Stimulated activated CD4-positive, alpha-beta T cell treated with anti-CD3 and anti-CD28 coated beads, Interleukin-1b, Interleukin-23, amount 100 ng/mL, for 48 hours (primary cell): Measurements from ENCODE around the gene OTX2.

ENCODE experiments used
- DNase-seq: peaks from one replicate; pipeline ENCODE4 v3.0.0-alpha.2; 2020

Gene OTX2

DNA sequence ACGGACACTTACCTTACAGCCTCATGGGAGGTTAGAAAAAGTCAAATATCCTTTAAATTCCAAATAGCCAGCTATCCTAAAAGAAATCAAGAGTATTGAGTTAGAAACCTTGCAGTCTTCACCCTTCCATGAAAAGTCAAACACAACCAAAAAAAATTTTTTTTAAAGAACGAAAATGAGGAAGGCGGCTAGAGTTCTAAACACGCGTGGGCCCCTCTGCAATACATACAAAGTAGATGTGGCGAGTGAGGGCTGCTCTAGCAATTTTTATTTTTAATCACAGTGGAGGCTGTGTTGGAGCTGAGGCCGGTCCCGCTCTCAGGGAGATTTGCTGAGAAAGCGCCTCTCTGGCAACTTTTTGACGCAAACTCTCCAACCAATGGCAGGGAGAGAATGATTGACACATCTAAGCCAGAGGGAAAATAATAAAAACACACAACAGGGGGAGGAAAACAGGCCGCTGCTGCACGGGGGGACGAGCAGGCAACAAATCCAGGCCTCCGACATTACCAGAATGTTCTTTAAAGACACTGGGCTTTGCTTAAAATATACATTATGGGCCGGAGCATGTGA is at the start of gene OTX2:
Gene OTX2 (minus strand): TSS at position 333 of the 573 bp plus-strand sequence. CDS start 5,023 bp downstream, outside the sequence.
- no peak for DNase-seq

- DNase-seq: no peak
Measured at GRCh38 chr14:56858422-56858821, 48.1 kb upstream of the OTX2 start.

GRCh38 chr14:56857216-56857615 is 46.9 kb upstream of the OTX2 start:
- no peak for DNase-seq

GRCh38 chr14:56855891-56856461 is 45.7 kb upstream of the OTX2 start:
- no peak for DNase-seq

DNA sequence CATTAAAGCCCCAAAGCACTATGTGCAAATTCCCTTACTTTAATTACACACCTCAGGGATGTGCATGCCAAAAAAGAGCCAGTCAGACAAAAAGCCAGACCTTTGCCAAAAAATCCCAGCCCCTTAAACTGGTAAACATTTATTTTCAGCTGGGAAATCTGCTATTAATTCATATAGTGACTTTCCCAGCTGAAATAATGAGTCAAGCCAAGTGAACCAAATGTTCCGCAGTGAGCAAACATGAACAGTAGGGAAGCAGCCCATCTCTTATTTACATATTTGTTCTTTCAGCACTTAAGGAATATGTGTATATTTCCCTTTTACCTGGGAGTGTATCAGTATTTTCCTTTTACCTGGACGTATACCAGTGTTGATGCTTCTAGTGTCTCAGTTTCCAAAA is 44.0 kb upstream of the OTX2 start:
- no peak for DNase-seq

- no peak for DNase-seq
Measured at GRCh38 chr14:56846970-56847930, 37.0 kb upstream of the OTX2 start.

GRCh38 chr14:56844406-56845002 is 34.2 kb upstream of the OTX2 start:
- DNase-seq: no peak

- DNase-seq: no peak
Measured at GRCh38 chr14:56841611-56842010, 31.3 kb upstream of the OTX2 start.

- DNase-seq: no peak
Measured at GRCh38 chr14:56840221-56840620, 29.9 kb upstream of the OTX2 start.

DNA sequence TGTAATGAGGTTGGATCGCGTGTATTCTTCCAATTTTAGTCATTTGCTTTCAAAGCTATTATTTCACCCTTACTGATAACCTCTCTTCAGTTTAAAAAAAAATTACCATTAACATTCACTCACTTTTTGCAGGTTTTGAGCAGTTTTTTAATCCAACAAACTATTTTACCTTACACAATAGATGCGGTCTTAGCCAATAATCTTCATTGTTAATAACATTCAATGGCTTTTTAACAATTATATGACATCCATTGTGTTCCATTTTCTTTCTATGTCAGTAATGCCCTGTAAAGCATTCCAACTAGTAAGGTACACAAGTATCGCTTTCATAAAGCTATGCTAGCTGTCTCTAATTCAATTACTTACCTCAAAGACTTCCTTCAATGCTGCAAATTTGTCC is 18.9 kb upstream of the OTX2 start:
- DNase-seq: no peak

DNA sequence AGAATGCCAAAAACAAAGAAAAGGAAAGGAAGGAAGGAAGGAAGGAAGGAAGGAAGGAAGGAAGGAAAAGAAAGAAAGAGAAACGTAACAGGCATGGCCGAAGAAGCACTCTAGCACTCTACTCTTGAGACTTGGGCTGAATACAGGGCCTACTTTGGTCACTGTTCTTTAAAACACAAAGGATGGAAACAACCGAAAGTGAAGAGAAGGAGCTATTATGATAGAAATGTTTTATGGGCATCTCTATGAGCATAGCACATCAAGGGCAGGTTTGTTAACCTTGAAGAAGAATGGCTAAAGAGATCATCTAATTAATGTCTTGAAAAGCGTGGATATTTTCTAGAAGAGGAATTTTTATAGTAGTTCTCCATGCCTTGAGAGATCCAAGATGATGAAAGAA is 15.9 kb upstream of the OTX2 start:
- no peak for DNase-seq

- no peak for DNase-seq
Measured at GRCh38 chr14:56821805-56822610, 11.7 kb upstream of the OTX2 start.

GRCh38 chr14:56821177-56821576 is 10.9 kb upstream of the OTX2 start:
- DNase-seq: no peak

- DNase-seq: no peak
Measured at GRCh38 chr14:56817396-56817921, 7.2 kb upstream of the OTX2 start.

- DNase-seq: no peak
Measured at GRCh38 chr14:56816574-56817391, 6.5 kb upstream of the OTX2 start.

DNA sequence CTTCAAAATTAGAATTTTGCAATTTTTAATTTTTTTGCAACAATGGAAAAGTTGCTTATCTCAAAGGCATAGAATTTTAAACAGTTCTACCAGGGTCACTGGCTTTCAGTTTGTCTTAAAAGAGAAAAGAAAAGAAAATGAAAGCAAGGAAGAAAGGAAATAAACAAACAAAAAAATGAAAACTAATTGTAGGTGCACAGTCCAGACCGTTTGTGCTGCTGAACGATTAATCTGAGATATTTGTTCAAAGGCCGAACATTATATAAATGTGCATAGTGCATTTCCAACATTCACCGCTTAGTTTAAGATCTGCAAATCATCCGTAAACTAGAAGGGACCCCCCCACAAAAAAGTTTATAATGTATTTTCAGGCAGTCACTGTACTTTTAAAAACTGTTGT is 5.5 kb upstream of the OTX2 start:
- DNase-seq: no peak

DNA sequence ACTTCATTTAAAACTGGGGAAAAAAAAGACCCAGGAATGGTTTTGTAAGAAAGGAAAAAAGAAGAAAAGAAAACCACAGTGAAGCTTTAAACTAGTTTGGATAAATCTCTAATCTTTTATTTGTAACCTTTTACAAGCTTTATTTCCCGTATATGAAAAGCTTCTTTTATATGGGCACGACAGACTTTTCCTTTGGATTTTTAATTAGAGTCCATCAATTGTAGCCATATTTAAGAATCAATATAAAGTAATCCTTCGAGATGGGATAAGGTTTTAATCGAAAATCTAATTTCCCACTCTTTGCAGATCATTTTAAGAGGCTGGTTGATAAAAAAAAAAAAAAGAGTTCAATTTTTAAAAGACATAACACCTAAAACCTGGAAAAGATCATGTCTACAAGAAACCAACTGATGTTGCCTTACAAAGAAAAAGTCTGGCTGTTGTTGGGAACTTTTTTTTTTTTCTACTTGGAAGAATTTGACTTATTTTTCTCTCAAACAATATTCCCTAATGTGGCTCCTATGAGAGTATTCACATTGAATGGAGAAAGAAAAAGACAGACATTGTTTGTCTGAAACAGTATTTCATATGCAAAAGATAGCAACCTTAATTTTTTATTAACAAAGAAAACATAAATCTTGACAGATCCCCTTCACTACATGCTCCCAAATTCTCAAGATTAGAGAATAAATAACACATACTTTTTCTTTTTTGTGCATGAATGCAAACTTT is 4.9 kb upstream of the OTX2 start:
- no peak for DNase-seq

- no peak for DNase-seq
Measured at GRCh38 chr14:56814519-56814959, 4.3 kb upstream of the OTX2 start.

GRCh38 chr14:56813143-56813551 is 2.9 kb upstream of the OTX2 start:
- DNase-seq: no peak

DNA sequence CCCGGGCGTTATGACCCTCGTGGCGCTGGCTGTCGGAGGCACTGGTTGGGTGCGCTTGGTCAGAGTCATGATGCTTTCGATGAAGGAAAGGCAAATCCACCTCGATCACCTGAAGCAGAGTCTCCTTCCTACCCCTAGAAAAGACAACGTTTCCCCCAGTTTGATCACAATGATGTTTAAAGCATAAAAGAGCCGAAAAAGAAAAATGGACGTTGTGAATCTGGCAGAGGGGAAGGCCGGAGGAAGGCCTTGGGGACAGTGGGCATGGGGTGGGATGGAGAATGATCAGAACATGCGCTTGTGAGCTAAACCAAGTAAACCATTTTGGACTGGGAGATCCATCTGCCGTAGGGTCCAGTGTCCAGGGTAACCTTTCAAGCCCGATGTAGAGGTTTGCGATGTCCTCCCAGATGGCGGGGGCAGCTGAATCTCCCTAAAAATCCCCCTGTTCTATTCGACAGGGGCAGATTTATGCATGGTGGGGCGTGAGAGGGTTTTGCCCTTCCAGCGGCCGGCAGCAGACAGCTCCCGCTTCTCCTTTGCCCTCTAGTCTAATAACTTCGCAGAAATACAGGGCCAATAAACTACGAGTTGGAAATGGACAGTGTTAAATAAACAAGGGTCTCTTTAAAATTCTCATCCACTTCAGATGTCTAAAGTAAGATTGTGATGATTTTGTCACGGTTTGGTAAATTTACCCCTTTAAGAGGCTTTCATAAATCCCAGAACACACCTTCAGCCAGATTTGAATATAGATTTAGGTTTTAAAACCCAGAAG is 2.3 kb upstream of the OTX2 start:
- DNase-seq: no peak
